Esophagus (tissue), 2 donors: ENCODE results near the gene DNAJC1. TPM values are rescaled to one million over a fixed set of nuclear protein-coding genes. Genes with fewer than 3 reads are reported as not detected.

Experiments used
- H3K27ac ChIP-seq, 2 donors: one replicate each; pipeline ENCODE4 v1.5.1; 2013; ENCODE audit warnings: low read depth in 2 of 2, mild to moderate bottlenecking in 2 of 2, inconsistent platforms in 1 of 2, low read length in 1 of 2, moderate library complexity in 1 of 2
- H3K27me3 ChIP-seq, 2 donors: one replicate each; pipeline ENCODE4 v1.6.1; 2013; ENCODE audit warnings: low read length in 2 of 2, control low read depth in 1 of 2, mild to moderate bottlenecking in 1 of 2; ENCODE audit not compliant: insufficient read depth in 2 of 2, control insufficient read depth in 1 of 2
- H3K36me3 ChIP-seq, 2 donors: one replicate each; pipeline ENCODE4 v1.6.1; 2013; ENCODE audit warnings: low read length in 1 of 2; ENCODE audit not compliant: control insufficient read depth in 2 of 2, insufficient read depth in 2 of 2
- H3K4me1 ChIP-seq, 2 donors: one replicate each; pipeline ENCODE4 v1.6.1; 2013; ENCODE audit warnings: low read length in 1 of 2; ENCODE audit not compliant: control insufficient read depth in 2 of 2, insufficient read depth in 2 of 2
- H3K4me3 ChIP-seq, 2 donors: one replicate each; pipeline ENCODE4 v1.5.1; 2013; ENCODE audit warnings: low read length in 2 of 2, mild to moderate bottlenecking in 2 of 2, low read depth in 1 of 2, moderate library complexity in 1 of 2
- H3K9me3 ChIP-seq, 2 donors: one replicate each; pipeline ENCODE4 v1.6.1; 2013; ENCODE audit warnings: mild to moderate bottlenecking in 2 of 2, low read depth in 1 of 2, low read length in 1 of 2, moderate library complexity in 1 of 2; ENCODE audit not compliant: control insufficient read depth in 2 of 2, insufficient read depth in 1 of 2
- WGBS, 2 donors: extraction: QIAGEN DNeasy Blood & Tissue Kit; methylation state at CpG; one replicate each; pipeline ENCODE4 v1.1.7; 2013; 5-methylcytosine and 5-hydroxymethylcytosine counted together
- polyA plus RNA-seq, 2 donors: library from polyadenylated mRNA; stranded (reverse); fragments of 200-250 nt; gene quantifications; one replicate each; pipeline ENCODE4 v1.2.3, GENCODE V29; 2013
- donor health status: healthy with polysubstance abuse.
- donor health status: Bipolar disorder and iron deficiency.

Gene DNAJC1
- polyA plus RNA-seq, 2 donors, result 11.6 to 20.1 TPM

DNA sequence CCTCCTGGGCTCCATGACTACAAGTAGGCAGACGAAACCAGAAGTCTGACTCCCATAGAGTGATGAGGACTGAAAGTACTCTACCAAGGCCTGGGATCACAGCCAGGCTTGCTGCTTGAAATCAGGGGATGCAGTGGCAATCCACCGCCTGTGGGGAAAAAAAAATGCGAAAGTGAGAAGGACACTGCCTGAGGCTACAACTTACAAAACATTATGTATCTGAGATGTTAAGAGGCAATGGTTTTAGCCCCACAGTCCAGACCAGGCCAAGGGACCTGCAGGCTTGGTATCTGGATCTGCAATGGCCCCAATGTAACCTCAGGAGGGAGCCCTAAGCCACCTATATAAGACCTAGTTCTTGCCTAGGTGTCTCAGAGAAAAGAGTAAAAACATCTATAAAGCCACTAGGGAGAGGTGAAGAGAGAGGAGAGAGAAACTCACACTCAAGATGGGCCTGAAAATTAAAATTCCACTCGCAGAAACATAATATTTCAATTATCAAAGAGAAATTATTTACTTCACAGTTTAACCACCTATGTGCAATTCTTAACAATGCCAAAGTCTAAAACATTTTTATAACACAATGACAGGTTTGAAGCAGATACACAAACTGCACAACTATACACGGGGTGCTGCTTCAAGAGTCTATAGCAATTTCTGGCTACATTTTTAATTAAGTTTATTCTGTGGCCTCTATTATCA is 13.9 kb downstream of the DNAJC1 start:
- H3K36me3 ChIP-seq, result no peaks in the 10 kb centered on the region
- WGBS, 2 donors, result 61% methylated on average over 5 of the region's 5 CpGs
- H3K4me3 ChIP-seq, result no peak overlapping the region
- H3K27me3 ChIP-seq, result no peaks in the 10 kb centered on the region
- H3K27ac ChIP-seq, result no peak overlapping the region
- no peaks in the 10 kb centered on the region for H3K4me1 ChIP-seq
- no peaks in the 10 kb centered on the region for H3K9me3 ChIP-seq

DNA sequence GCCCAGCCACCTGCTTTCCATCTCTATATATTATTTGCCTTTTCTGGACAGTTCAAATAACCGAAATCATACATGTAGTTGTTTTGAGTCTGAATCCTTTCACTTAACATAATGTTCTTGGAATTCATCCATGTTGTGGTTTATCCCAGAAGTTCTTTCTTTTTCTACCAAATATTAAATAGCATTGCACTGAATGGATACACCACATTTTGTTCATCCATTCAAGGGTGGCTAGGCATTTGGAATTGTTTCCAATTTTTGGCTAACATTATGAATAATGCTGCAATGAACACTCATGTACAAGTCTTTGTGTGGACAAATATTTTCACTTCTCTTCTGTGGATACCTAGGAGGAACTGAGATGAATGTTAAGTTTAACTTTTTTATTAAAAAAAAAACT is 18.0 kb downstream of the DNAJC1 start:
- H3K4me3 ChIP-seq, result no peak overlapping the region
- no peaks in the 10 kb centered on the region for H3K36me3 ChIP-seq
- H3K4me1 ChIP-seq, result no peaks in the 10 kb centered on the region
- no peak overlapping the region for H3K27ac ChIP-seq
- WGBS, 2 donors, result 86 to 96% methylated on average over 1 of the region's 1 CpG
- H3K27me3 ChIP-seq, result no peaks in the 10 kb centered on the region
- no peaks in the 10 kb centered on the region for H3K9me3 ChIP-seq

GRCh38 chr10:21981118-21981517 is 22.4 kb downstream of the DNAJC1 start:
- 89 to 90% methylated on average over 3 of the region's 3 CpGs for WGBS, 2 donors
- Histone ChIP-seq H3K4me1 (no peaks in the 10 kb centered on the region), H3K27ac (no peak overlapping the region), H3K9me3 (no peaks in the 10 kb centered on the region), H3K4me3 (no peak overlapping the region), H3K36me3 (no peaks in the 10 kb centered on the region), H3K27me3 (no peaks in the 10 kb centered on the region)

GRCh38 chr10:21980691-21981090 is 22.8 kb downstream of the DNAJC1 start:
- H3K27ac ChIP-seq, result no peak overlapping the region
- H3K4me1 ChIP-seq, result no peaks in the 10 kb centered on the region
- no peaks in the 10 kb centered on the region for H3K9me3 ChIP-seq
- H3K36me3 ChIP-seq, result no peaks in the 10 kb centered on the region
- no peak overlapping the region for H3K4me3 ChIP-seq
- no peaks in the 10 kb centered on the region for H3K27me3 ChIP-seq

DNA sequence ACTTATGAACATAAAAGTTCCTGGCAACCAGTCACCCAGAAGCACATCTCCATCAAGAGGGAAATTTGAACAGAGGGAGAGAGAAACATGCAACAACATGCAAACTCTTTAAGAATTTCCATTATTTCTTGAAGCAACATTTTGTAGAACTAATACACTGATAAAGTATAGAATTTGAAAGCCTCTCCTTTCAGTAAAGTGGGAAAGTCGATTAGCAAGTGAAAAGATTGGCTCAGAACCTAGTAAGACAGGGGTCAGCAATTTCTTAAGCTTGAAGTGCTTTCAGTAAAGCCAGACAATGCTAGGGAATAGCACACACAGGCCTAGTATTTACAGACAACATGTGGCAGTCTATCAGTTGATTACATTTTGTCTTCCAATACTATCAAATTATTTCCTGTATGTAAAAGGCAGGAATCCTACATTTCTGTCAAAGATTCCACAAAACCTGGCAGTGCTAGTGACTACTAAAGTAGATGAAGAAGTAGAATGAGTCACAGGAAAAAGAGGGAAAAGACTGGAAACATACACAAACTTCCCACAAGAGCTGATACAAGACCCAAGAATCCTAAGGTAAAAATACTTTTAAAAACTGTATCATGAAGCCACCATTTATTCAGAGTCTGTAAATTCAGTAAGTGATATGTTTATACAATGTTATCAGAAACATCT is 25.2 kb downstream of the DNAJC1 start:
- Histone ChIP-seq H3K36me3 (no peaks in the 10 kb centered on the region), H3K4me3 (no peak overlapping the region), H3K4me1 (no peaks in the 10 kb centered on the region), H3K27ac (no peak overlapping the region), H3K27me3 (no peaks in the 10 kb centered on the region), H3K9me3 (no peaks in the 10 kb centered on the region)
- WGBS, 2 donors, result 14 to 19% methylated on average over 1 of the region's 1 CpG

- no peak overlapping the region for H3K27ac ChIP-seq
- no peak overlapping the region for H3K4me3 ChIP-seq
- H3K27me3 ChIP-seq, result no peaks in the 10 kb centered on the region
- no peaks in the 10 kb centered on the region for H3K36me3 ChIP-seq
- 91 to 94% methylated on average over 7 of the region's 7 CpGs for WGBS, 2 donors
- no peaks in the 10 kb centered on the region for H3K9me3 ChIP-seq
- H3K4me1 ChIP-seq, result no peaks in the 10 kb centered on the region
Measured at GRCh38 chr10:21976739-21977138, 26.8 kb downstream of the DNAJC1 start.

- H3K4me1 ChIP-seq, result no peaks in the 10 kb centered on the region
- 93% methylated on average over 2 of the region's 2 CpGs for WGBS, 2 donors
- no peaks in the 10 kb centered on the region for H3K36me3 ChIP-seq
- H3K4me3 ChIP-seq, result no peak overlapping the region
- H3K27me3 ChIP-seq, result no peaks in the 10 kb centered on the region
- no peaks in the 10 kb centered on the region for H3K9me3 ChIP-seq
- H3K27ac ChIP-seq, result no peak overlapping the region
Measured at GRCh38 chr10:21976280-21976679, 27.2 kb downstream of the DNAJC1 start.

DNA sequence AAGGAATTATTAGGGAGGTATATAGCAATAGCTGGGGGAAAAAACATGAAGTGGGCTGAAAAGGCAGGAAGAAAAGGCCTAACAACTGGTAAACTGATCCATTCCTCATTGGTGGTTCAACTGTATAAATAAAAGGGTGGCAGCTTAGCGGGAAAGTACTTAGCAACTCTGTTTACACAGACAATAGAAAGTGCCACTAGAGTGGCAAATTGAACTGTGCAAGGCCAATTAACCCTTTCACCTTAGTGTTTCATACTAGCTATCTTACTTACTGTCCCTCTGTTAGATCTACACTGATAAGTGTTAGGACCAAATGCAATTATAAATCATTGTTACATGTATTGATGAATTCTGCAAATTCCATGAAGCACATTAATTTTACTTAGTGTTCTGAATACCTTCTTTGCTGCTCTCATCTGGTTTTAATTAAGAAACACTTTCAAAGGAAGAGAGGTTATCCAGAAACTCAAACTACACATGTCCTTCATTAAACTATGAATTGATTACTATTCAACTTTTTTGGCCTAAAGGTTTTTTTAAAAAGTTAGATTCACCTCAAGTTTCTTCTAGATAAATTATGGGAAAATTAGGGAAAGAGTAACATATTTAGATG is 28.0 kb downstream of the DNAJC1 start:
- Histone ChIP-seq H3K4me1 (no peaks in the 10 kb centered on the region), H3K36me3 (no peaks in the 10 kb centered on the region), H3K27me3 (no peaks in the 10 kb centered on the region), H3K4me3 (no peak overlapping the region), H3K27ac (no peak overlapping the region), H3K9me3 (no peaks in the 10 kb centered on the region)
- 57 to 83% methylated on average over 1 of the region's 1 CpG for WGBS, 2 donors

DNA sequence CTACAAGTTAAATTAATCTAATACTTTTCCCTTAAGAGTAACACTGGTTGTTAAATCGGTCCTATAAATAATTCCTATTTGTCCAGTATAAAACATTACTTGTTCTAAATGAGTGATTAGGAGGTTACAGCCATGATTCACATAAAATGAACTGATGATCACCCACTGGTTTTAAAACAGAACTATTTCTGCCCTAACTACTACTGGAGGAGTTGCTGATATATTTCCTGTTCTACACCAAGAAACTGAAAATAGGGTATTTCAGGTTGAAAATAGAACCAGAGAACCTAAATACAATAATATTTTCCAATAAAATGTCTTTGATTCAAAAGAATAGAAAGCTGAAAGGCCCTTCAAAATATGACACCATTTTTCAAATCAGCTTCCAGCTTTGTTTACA is 30.9 kb downstream of the DNAJC1 start:
- no peak overlapping the region for H3K4me3 ChIP-seq
- 78 to 89% methylated on average over 1 of the region's 1 CpG for WGBS, 2 donors
- no peaks in the 10 kb centered on the region for H3K9me3 ChIP-seq
- no peak overlapping the region for H3K27ac ChIP-seq
- no peaks in the 10 kb centered on the region for H3K4me1 ChIP-seq
- no peaks in the 10 kb centered on the region for H3K27me3 ChIP-seq
- no peaks in the 10 kb centered on the region for H3K36me3 ChIP-seq
